Liver (tissue), 9 donors: Measurements from ENCODE around the gene TIFAB. TPM values are rescaled to one million over a fixed set of nuclear protein-coding genes. Genes with fewer than 3 reads are reported as not detected.

Experiments used
- DNase-seq: peaks from one replicate; pipeline ENCODE4 v3.0.0-alpha.2; 2017; ENCODE audit warnings: low spot score
- H3K27ac ChIP-seq, 2 donors: one replicate each; pipeline ENCODE4 v1.7.0; 2013; ENCODE audit warnings: inconsistent platforms in 2 of 2, low read length in 2 of 2, control low read depth in 1 of 2, low read depth in 1 of 2, mild to moderate bottlenecking in 1 of 2
- H3K27me3 ChIP-seq, 4 donors: one replicate each; pipeline versions ENCODE4 v1.6.1 to v1.7.0; 2013; ENCODE audit warnings: low read length in 3 of 4, inconsistent platforms in 1 of 4, mild to moderate bottlenecking in 1 of 4, moderate library complexity in 1 of 4; ENCODE audit not compliant: control insufficient read depth in 4 of 4, insufficient read depth in 4 of 4
- H3K36me3 ChIP-seq, 4 donors: one replicate each; pipeline versions ENCODE4 v1.6.1 to v1.7.0; 2013; ENCODE audit warnings: low read length in 3 of 4, mild to moderate bottlenecking in 3 of 4, low read depth in 1 of 4, moderate library complexity in 1 of 4; ENCODE audit not compliant: control insufficient read depth in 4 of 4, insufficient read depth in 3 of 4
- H3K4me1 ChIP-seq, 4 donors: one replicate each; pipeline versions ENCODE4 v1.6.1 to v1.7.0; 2013; ENCODE audit warnings: low read length in 3 of 4, mild to moderate bottlenecking in 3 of 4, moderate library complexity in 1 of 4; ENCODE audit not compliant: control insufficient read depth in 4 of 4, insufficient read depth in 4 of 4
- H3K4me3 ChIP-seq, 3 donors: one replicate each; pipeline versions ENCODE4 v1.6.1 to v1.7.0; 2013; ENCODE audit warnings: low read length in 3 of 3, control low read depth in 1 of 3, low read depth in 1 of 3, mild to moderate bottlenecking in 1 of 3
- H3K9ac ChIP-seq, 2 donors: one replicate each; pipeline ENCODE4 v1.7.0; 2013; ENCODE audit warnings: low read length in 2 of 2, mild to moderate bottlenecking in 2 of 2, moderate library complexity in 2 of 2, control low read depth in 1 of 2, low read depth in 1 of 2
- H3K9me3 ChIP-seq, 4 donors: one replicate each; pipeline versions ENCODE4 v1.6.1 to v1.7.0; 2013; ENCODE audit warnings: low read length in 3 of 4; ENCODE audit not compliant: control insufficient read depth in 4 of 4
- CTCF ChIP-seq: fragments of 150-350 bp; IDR thresholded peaks from 2 replicates; pipeline ENCODE4 v1.5.1; 2017; ENCODE audit warnings: improper control_type of control experiment, low read depth, low read length; ENCODE audit not compliant: missing input control
- EGR1 ChIP-seq, 2 donors: IDR thresholded peaks; 2 replicates each; pipeline ENCODE4 v1.6.1; 2016 to 2018; ENCODE audit warnings: antibody characterized with exemption in 2 of 2, low read depth in 2 of 2
- FOXA1 ChIP-seq: IDR thresholded peaks from 2 replicates; pipeline ENCODE4 v1.6.1; 2016; ENCODE audit warnings: antibody characterized with exemption
- FOXA2 ChIP-seq: IDR thresholded peaks from 2 replicates; pipeline ENCODE4 v1.6.1; 2016; ENCODE audit warnings: antibody characterized with exemption
- GABPA ChIP-seq, 2 donors: IDR thresholded peaks in 1 of 2; conservative IDR thresholded peaks in 1 of 2; 2 replicates each; pipeline ENCODE4 v1.6.1; 2016; ENCODE audit warnings: antibody characterized with exemption in 2 of 2, mild to moderate bottlenecking in 1 of 2, moderate library complexity in 1 of 2
- HNF4A ChIP-seq, 2 donors: conservative IDR thresholded peaks; 2 replicates each; pipeline ENCODE4 v1.6.1; 2016; ENCODE audit warnings: antibody characterized with exemption in 2 of 2, mild to moderate bottlenecking in 2 of 2
- HNF4G ChIP-seq: IDR thresholded peaks from 2 replicates; pipeline ENCODE4 v1.6.1; 2016; ENCODE audit warnings: antibody characterized with exemption
- JUND ChIP-seq, 2 donors: IDR thresholded peaks; 2 replicates each; pipeline ENCODE4 v1.6.1; 2016; ENCODE audit warnings: antibody characterized with exemption in 2 of 2
- MAX ChIP-seq: IDR thresholded peaks from 2 replicates; pipeline ENCODE4 v1.6.1; 2016; ENCODE audit warnings: antibody characterized with exemption
- NR2F2 ChIP-seq: IDR thresholded peaks from 2 replicates; pipeline ENCODE4 v1.6.1; 2016; ENCODE audit warnings: antibody characterized with exemption
- RAD21 ChIP-seq, 2 donors: IDR thresholded peaks; 2 replicates each; pipeline ENCODE4 v1.6.1; 2016; ENCODE audit warnings: antibody characterized with exemption in 2 of 2, mild to moderate bottlenecking in 2 of 2
- REST ChIP-seq: IDR thresholded peaks from 2 replicates; pipeline ENCODE4 v1.6.1; 2016; ENCODE audit warnings: antibody characterized with exemption, mild to moderate bottlenecking
- RXRA ChIP-seq, 2 donors: IDR thresholded peaks; 2 replicates each; pipeline ENCODE4 v1.6.1; 2017 to 2018; ENCODE audit warnings: antibody characterized with exemption in 2 of 2, mild to moderate bottlenecking in 1 of 2
- SP1 ChIP-seq: IDR thresholded peaks from 2 replicates; pipeline ENCODE4 v1.6.1; 2018; ENCODE audit warnings: antibody characterized with exemption, mild to moderate bottlenecking
- TAF1 ChIP-seq: conservative IDR thresholded peaks from 2 replicates; pipeline ENCODE4 v1.6.1; 2016; ENCODE audit warnings: antibody characterized with exemption, mild to moderate bottlenecking
- YY1 ChIP-seq: IDR thresholded peaks from 2 replicates; pipeline ENCODE4 v1.6.1; 2016; ENCODE audit warnings: antibody characterized with exemption, mild to moderate bottlenecking
- ZBTB33 ChIP-seq: IDR thresholded peaks from 2 replicates; pipeline ENCODE4 v1.6.1; 2016; ENCODE audit warnings: antibody characterized with exemption
- WGBS: extraction: QIAGEN DNeasy Blood & Tissue Kit; methylation state at CpG from one replicate; pipeline ENCODE4 v1.1.7; 2013; 5-methylcytosine and 5-hydroxymethylcytosine counted together
- polyA plus RNA-seq, 2 donors: library from polyadenylated mRNA; stranded (reverse) in 1 of 2; unstranded in 1 of 2; fragments of 200-250 nt in 1 of 2; fragments of >200 nt in 1 of 2; fragmentation: Nextera tagmentation in 1 of 2; extraction: Ambion mirVana in 1 of 2; gene quantifications; one replicate each; pipeline versions ENCODE4 v1.2.1 to v1.2.3, GENCODE V29; 2013 to 2015
- total RNA-seq, 2 donors: library from RNA; depleted of rRNA; stranded (reverse); fragments of >200 nt; gene quantifications; one replicate each; pipeline ENCODE4 v1.2.3, GENCODE V29; 2014
- TF ChIP-seq, protein P1 (sequence below): IDR thresholded peaks from 2 replicates; pipeline ENCODE4 v1.6.1; 2016; ENCODE audit warnings: antibody characterized with exemption
- donor health status: healthy.
- donor health status: healthy.
- donor health status: healthy.
- donor health status: healthy.
- donor health status: healthy.

TIFAB gene
- total and polyA plus RNA-seq, 4 donors, result 0.02 to 0.47 TPM; not detected in 2

GRCh38 chr5:135493406-135494180 is 41.4 kb upstream of the TIFAB start:
- no peaks in the 10 kb centered on the region for H3K9me3 ChIP-seq
- H3K36me3 ChIP-seq, result no peaks in the 10 kb centered on the region
- no peak for DNase-seq
- TF ChIP-seq, protein P1, sequence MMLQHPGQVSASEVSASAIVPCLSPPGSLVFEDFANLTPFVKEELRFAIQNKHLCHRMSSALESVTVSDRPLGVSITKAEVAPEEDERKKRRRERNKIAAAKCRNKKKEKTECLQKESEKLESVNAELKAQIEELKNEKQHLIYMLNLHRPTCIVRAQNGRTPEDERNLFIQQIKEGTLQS, result no peak
- TF ChIP-seq RXRA (IDR thresholded peaks at IDR 0.05), result no peak
- no peak for TF ChIP-seq HNF4A (conservative IDR thresholded peaks at IDR 0.05)
- no peak for TF ChIP-seq YY1
- no peak for TF ChIP-seq RAD21 (IDR thresholded peaks at IDR 0.05)
- no peak for TF ChIP-seq JUND (IDR thresholded peaks at IDR 0.05)
- no peak for TF ChIP-seq MAX
- no peak for TF ChIP-seq GABPA (IDR thresholded peaks at IDR 0.05 in 1 of 2, conservative IDR thresholded peaks at IDR 0.05 in 1 of 2)
- TF ChIP-seq HNF4G, result no peak
- no peak for TF ChIP-seq ZBTB33
- H3K4me3 ChIP-seq, result no peak overlapping the region
- no peak overlapping the region for H3K27ac ChIP-seq
- H3K27me3 ChIP-seq, result peaks cover 2 to 16% (median 13%) of the 10 kb centered on the region in 4 donors
- no peak overlapping the region for H3K9ac ChIP-seq
- peaks cover 2 to 18% (median 12%) of the 10 kb centered on the region in 4 donors for H3K4me1 ChIP-seq
- WGBS, result 81% methylated on average over 8 of the region's 8 CpGs

- TF ChIP-seq RXRA (IDR thresholded peaks at IDR 0.05) (no peak), FOXA1 (no peak), HNF4A (conservative IDR thresholded peaks at IDR 0.05) (no peak), EGR1 (IDR thresholded peaks at IDR 0.05; ENCODE audit: low read depth in 2 of 2) (no peak), JUND (IDR thresholded peaks at IDR 0.05) (no peak), NR2F2 (no peak), HNF4G (no peak), TAF1 (no peak), ZBTB33 (no peak), RAD21 (IDR thresholded peaks at IDR 0.05) (no peak), FOXA2 (no peak), REST (no peak), MAX (no peak), SP1 (no peak), GABPA (IDR thresholded peaks at IDR 0.05 in 1 of 2, conservative IDR thresholded peaks at IDR 0.05 in 1 of 2) (no peak), YY1 (no peak), CTCF (no peak)
- TF ChIP-seq, protein P1, result no peak
- Histone ChIP-seq H3K4me1 (peaks cover 2 to 19% (median 13%) of the 10 kb centered on the region in 4 donors), H3K27me3 (peaks cover 2 to 22% (median 18%) of the 10 kb centered on the region in 4 donors), H3K4me3 (no peak overlapping the region), H3K27ac (no peak overlapping the region), H3K9ac (no peak overlapping the region), H3K36me3 (no peaks in the 10 kb centered on the region), H3K9me3 (no peaks in the 10 kb centered on the region)
- WGBS, result 30% methylated on average over 3 of the region's 3 CpGs
- DNase-seq, result no peak
Measured at GRCh38 chr5:135492319-135492626, 40.1 kb upstream of the TIFAB start.
